Gastrocnemius medialis (tissue), 4 donors: ENCODE measurements around the gene KCNC2.

Experiments
- CTCF ChIP-seq, 5 experiments: fragments of 450-650 bp in 3 of 5; fragments of 200-600 bp in 2 of 5; sonication (generic) in 2 of 5; IDR thresholded peaks in 4 of 5; conservative IDR thresholded peaks in 1 of 5; 1 replicate in 4 of 5; 2 replicates in 1 of 5; pipeline ENCODE4 v1.5.1; 2016 to 2019; ENCODE audit warnings: antibody characterized with exemption in 5 of 5, mild to moderate bottlenecking in 3 of 5, moderate library complexity in 3 of 5
- POLR2A ChIP-seq, 2 donors: fragments of 450-650 bp; IDR thresholded peaks; one replicate each; pipeline ENCODE4 v1.6.1; 2017; ENCODE audit warnings: antibody characterized with exemption in 2 of 2, mild to moderate bottlenecking in 2 of 2, moderate library complexity in 2 of 2

- TF ChIP-seq POLR2A (IDR thresholded peaks at IDR 0.05) (no peak), CTCF (IDR thresholded peaks at IDR 0.05 in 4 of 5, conservative IDR thresholded peaks at IDR 0.05 in 1 of 5) (no peak)
These were observed 198.5 kb downstream of the KCNC2 start for GRCh38 chr12:75011120-75011519.
